ENCODE measurements around the gene COMT.

DNA sequence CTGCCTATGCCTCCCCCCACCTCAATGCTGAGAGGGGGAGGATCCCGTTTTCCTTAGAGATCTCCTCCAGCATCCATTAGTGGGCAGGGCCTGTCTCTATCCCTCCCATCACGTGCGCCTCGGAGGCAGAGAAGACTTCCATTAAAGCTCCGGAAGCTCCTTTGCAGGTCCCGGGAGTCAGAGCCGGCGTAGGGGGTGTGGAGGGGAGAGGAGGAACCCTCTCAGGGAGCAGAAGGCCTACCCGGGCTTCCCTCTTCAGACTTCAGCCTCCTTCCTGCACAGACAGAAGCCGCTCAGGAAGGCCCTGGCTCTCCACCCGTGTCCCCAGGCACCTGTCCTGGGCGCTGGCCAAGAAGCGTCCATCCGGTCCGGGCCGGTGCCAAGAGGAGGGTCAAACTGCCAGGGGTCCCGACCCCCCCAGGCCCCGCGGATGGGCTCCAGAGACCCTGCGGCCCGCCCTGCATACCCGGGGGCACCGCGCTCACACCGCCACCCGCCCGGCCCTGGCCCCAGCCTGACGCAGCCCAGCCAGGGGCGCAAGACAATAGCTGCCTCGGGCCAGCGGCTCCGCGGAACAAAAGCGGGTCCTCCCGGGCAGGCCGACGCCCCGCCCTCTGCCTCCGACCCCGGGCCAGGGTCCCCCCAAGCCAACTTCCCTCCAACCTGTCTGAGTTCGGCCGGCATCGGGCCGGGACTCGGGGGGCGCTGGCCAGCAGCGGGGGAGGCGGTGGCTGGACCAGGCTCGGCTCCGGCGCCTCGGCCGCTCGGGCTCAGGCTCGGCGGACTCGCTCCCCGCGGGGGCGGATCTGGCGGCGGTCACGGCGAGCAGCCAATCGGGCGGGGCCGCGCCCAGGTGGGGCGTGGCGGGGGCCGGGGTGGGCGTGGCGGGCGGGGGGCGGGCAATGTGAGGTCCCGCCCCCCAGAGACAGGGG lies 45.1 kb downstream of the COMT start:
- TF ChIP-seq CTCF (conservative IDR thresholded peaks at IDR 0.05; ENCODE audit: low read depth, low read length) (no peak), RAD21 (IDR thresholded peaks at IDR 0.05; ENCODE audit: low read length) (no peak), POLR2A (IDR thresholded peaks at IDR 0.05; ENCODE audit: low read depth, low read length) (peak; percentile 61; the same call in 1 of the 2 replicates), MAZ (IDR thresholded peaks at IDR 0.05; ENCODE audit: borderline replicate concordance, low read depth, low read length) (peak; percentile 65; the same call in 1 of the 2 replicates), FOS (IDR thresholded peaks at IDR 0.05; ENCODE audit: low read depth, low read length) (no peak), MXI1 (IDR thresholded peaks at IDR 0.05; ENCODE audit: borderline replicate concordance, low read depth, low read length) (no peak)
- TF ChIP-seq, protein P1, sequence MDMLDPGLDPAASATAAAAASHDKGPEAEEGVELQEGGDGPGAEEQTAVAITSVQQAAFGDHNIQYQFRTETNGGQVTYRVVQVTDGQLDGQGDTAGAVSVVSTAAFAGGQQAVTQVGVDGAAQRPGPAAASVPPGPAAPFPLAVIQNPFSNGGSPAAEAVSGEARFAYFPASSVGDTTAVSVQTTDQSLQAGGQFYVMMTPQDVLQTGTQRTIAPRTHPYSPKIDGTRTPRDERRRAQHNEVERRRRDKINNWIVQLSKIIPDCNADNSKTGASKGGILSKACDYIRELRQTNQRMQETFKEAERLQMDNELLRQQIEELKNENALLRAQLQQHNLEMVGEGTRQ (IDR thresholded peaks at IDR 0.05; ENCODE audit: low read depth, low read length) = peak; percentile 91
